Transverse colon (tissue), 4 donors: ENCODE measurements around the gene ATP8B4. TPM values are rescaled to one million over a fixed set of nuclear protein-coding genes. Genes with fewer than 3 reads are reported as not detected.

Experiments used
- DNase-seq: peaks from one replicate; pipeline ENCODE4 v3.0.0-alpha.2; 2019
- H3K27ac ChIP-seq, 4 donors: fragments of 200-600 bp; sonication (generic); 2 replicates each; pipeline ENCODE4 v1.5.1; 2016 to 2018; ENCODE audit warnings: inconsistent platforms in 4 of 4
- H3K27me3 ChIP-seq: fragments of 200-600 bp; sonication (generic); 2 replicates; pipeline ENCODE4 v1.5.1; 2017; ENCODE audit warnings: inconsistent platforms
- H3K36me3 ChIP-seq, 4 donors: fragments of 200-600 bp; sonication (generic); 2 replicates each; pipeline ENCODE4 v1.5.1; 2017 to 2019; ENCODE audit warnings: inconsistent platforms in 4 of 4
- H3K4me1 ChIP-seq, 4 donors: fragments of 200-600 bp; sonication (generic); 2 replicates each; pipeline ENCODE4 v1.5.1; 2017 to 2020; ENCODE audit warnings: inconsistent platforms in 4 of 4
- H3K4me3 ChIP-seq, 4 donors: fragments of 200-600 bp; sonication (generic); 1 replicate in 1 of 4; 2 replicates in 3 of 4; pipeline versions ENCODE4 v1.5.1 to v1.6.1; 2017 to 2019; ENCODE audit warnings: inconsistent platforms in 4 of 4
- H3K9me3 ChIP-seq, 2 donors: fragments of 200-600 bp; sonication (generic); 2 replicates each; pipeline ENCODE4 v1.5.1; 2017 to 2019; ENCODE audit warnings: inconsistent platforms in 2 of 2
- CTCF ChIP-seq, 5 experiments: fragments of 200-600 bp in 3 of 5; fragments of 450-650 bp in 2 of 5; sonication (generic) in 3 of 5; IDR thresholded peaks; 1 replicate in 2 of 5; 2 replicates in 3 of 5; pipeline ENCODE4 v1.5.1; 2016 to 2017; ENCODE audit warnings: antibody characterized with exemption in 5 of 5, inconsistent platforms in 3 of 5, mild to moderate bottlenecking in 2 of 5, moderate library complexity in 1 of 5
- EP300 ChIP-seq: sonication (generic); formaldehyde crosslinking; IDR thresholded peaks from one replicate; pipeline ENCODE4 v1.6.1; 2017; ENCODE audit warnings: antibody characterized with exemption, low read depth
- POLR2A ChIP-seq: fragments of 450-650 bp; IDR thresholded peaks from one replicate; pipeline ENCODE4 v1.6.1; 2016; ENCODE audit warnings: antibody characterized with exemption, mild to moderate bottlenecking, moderate library complexity
- POLR2AphosphoS5 ChIP-seq, 3 donors: sonication (generic); formaldehyde crosslinking; IDR thresholded peaks; one replicate each; pipeline ENCODE4 v1.6.1; 2016; ENCODE audit warnings: antibody characterized with exemption in 3 of 3
- WGBS, 2 donors: methylation state at CpG; one replicate each; pipeline ENCODE4 v1.1.5; 2018; ENCODE audit warnings: low coverage in 1 of 2; 5-methylcytosine and 5-hydroxymethylcytosine counted together
- in situ Hi-C, 4 donors: fragments of 200-750 bp; cut with MboI; loops; one replicate each; pipeline versions ENCODE4 v1.15.0 to v1.15.1; 2017; ENCODE audit warnings: low sequenced_read_pairs in 3 of 4, low pct_ligation_motif_present in 1 of 4, low pct_unique_long_range_greater_than_20kb in 1 of 4
- intact Hi-C: fragments of 100-400 bp; cut with DNase I; formaldehyde crosslinking; loops from one replicate; pipeline ENCODE4 v1.15.1; 2023; ENCODE audit warnings: low total_unique reads
- total RNA-seq, 4 donors: library from RNA; depleted of rRNA; stranded (reverse); fragments of >200 nt; gene quantifications; one replicate each; pipeline ENCODE4 v1.1.0, GENCODE V29; 2016

The ATP8B4 gene
- total RNA-seq, 4 donors from 2014 or later, result 6.2 to 26.2 (median 8.5) TPM

DNA sequence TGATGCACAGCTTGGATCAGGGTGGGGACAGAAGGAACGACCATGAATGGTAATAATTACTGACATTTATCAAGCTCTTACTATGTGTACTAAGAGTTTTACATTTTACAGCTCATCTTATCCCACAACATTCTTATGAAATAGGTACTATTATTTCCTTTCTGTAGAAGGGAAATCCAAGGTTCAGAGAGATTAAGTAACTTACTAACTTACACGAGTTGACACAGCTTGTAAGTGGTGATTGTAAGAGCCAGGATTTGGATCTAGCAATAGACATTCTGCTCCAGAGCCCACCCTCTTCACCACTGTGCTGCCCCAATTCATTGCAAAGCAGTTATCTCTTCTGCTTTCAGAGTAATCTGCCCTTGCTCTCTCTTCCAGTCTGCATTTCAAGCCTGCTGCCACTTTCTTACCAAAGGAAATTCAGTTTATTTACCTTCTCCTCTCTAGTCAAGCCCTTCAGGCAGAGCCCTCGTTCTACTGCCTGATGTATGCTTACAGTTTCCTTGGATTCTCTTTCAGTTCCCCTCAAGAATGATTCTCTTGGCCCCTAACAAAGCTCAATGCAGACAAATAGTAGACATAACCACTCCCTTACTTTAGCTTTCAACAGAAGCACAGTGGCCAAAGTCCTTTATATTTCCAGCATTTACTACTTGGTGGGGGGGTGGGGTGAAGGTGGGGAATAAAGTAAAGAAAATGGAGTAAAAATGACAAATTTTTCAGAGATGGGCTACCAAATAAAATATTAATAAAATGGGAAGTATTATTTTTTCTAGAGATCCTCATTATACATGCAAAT is 65.8 kb downstream of the ATP8B4 start:
- 22 to 28% methylated on average over 3 of the region's 3 CpGs for WGBS, 2 donors

GRCh38 chr15:50051811-50052419 is 67.1 kb downstream of the ATP8B4 start:
- peak; percentile 43 for DNase-seq
- H3K36me3 ChIP-seq, result no peaks in the 10 kb centered on the region
- no peak overlapping the region for H3K4me3 ChIP-seq
- peak; percentile 42 to 58 (median 46) for TF ChIP-seq CTCF (IDR thresholded peaks at IDR 0.05)
- TF ChIP-seq POLR2A, result no peak
- H3K4me1 ChIP-seq, result peaks cover 4 to 27% (median 7%) of the 10 kb centered on the region in 4 donors
- H3K27me3 ChIP-seq, result no peaks in the 10 kb centered on the region
- no peak overlapping the region for H3K27ac ChIP-seq
- no peaks in the 10 kb centered on the region for H3K9me3 ChIP-seq
- intact Hi-C loops (loop anchor here (10.0 kb wide), 1 partner anchor 817 kb away; no protein-coding TSS in a partner anchor), in situ Hi-C loops (no loop called here)
- 25 to 50% methylated on average over 2 to 3 of the region's 3 CpGs for WGBS, 2 donors

More for the DNA sequence above, 65.8 kb downstream of the ATP8B4 start:
- peaks cover 9 to 39% (median 14%) of the 10 kb centered on the region in 4 donors for H3K4me1 ChIP-seq
- H3K9me3 ChIP-seq, result no peaks in the 10 kb centered on the region
- H3K27ac ChIP-seq, result peak overlapping the region in 3 of 4 donors; percentile 2 to 31 (median 14)
- no peak for DNase-seq
- no peak for TF ChIP-seq POLR2A
- TF ChIP-seq POLR2AphosphoS5 (IDR thresholded peaks at IDR 0.05), result no peak
- TF ChIP-seq CTCF (IDR thresholded peaks at IDR 0.05), result no peak
- no peak for TF ChIP-seq EP300
- in situ Hi-C loops (no loop called here), intact Hi-C loops (loop anchor here (10.0 kb wide), 1 partner anchor 818 kb away; no protein-coding TSS in a partner anchor)
- H3K27me3 ChIP-seq, result no peaks in the 10 kb centered on the region
- no peak overlapping the region for H3K4me3 ChIP-seq
- H3K36me3 ChIP-seq, result no peaks in the 10 kb centered on the region

- Histone ChIP-seq H3K27me3 (no peaks in the 10 kb centered on the region), H3K4me1 (peaks cover 4 to 27% (median 7%) of the 10 kb centered on the region in 4 donors), H3K27ac (no peak overlapping the region), H3K36me3 (no peaks in the 10 kb centered on the region), H3K4me3 (no peak overlapping the region), H3K9me3 (no peaks in the 10 kb centered on the region)
- intact Hi-C loops, result loop anchor here (10.0 kb wide), 1 partner anchor 816 kb away; no protein-coding TSS in a partner anchor
- no peak for DNase-seq
- WGBS, 2 donors, result 81 to 82% methylated on average over 5 of the region's 5 CpGs
- TF ChIP-seq CTCF (IDR thresholded peaks at IDR 0.05), result no peak
- no peak for TF ChIP-seq EP300
- no peak for TF ChIP-seq POLR2A
- no peak for TF ChIP-seq POLR2AphosphoS5 (IDR thresholded peaks at IDR 0.05)
- in situ Hi-C loops, result no loop called here
Observed at GRCh38 chr15:50050986-50051743, 67.9 kb downstream of the ATP8B4 start.

- in situ Hi-C loops, result no loop called here
- DNase-seq, result no peak
Observed at GRCh38 chr15:50049871-50050270, 69.2 kb downstream of the ATP8B4 start.

More at GRCh38 chr15:50049871-50050270, 69.2 kb downstream of the ATP8B4 start:
- Histone ChIP-seq H3K27me3 (no peaks in the 10 kb centered on the region), H3K4me3 (no peak overlapping the region), H3K9me3 (no peaks in the 10 kb centered on the region), H3K27ac (no peak overlapping the region), H3K4me1 (peaks cover 1 to 20% (median 7%) of the 10 kb centered on the region in 4 donors), H3K36me3 (no peaks in the 10 kb centered on the region)
- intact Hi-C loops, result loop anchor here (10.0 kb wide), 1 partner anchor 815 kb away; no protein-coding TSS in a partner anchor
- no peak for TF ChIP-seq POLR2AphosphoS5 (IDR thresholded peaks at IDR 0.05)
- no peak for TF ChIP-seq POLR2A
- TF ChIP-seq CTCF (IDR thresholded peaks at IDR 0.05), result no peak
- TF ChIP-seq EP300, result no peak
